Stimulated activated CD8-positive, alpha-beta memory T cell treated with anti-CD3 and anti-CD28 coated beads, Interleukin-12 subunit alpha, Interleukin-12 subunit beta, amount 100 ng/mL, for 24 hours (primary cell): ENCODE results near the gene VWA3B.

Experiments used
- DNase-seq: peaks from one replicate; pipeline ENCODE4 v3.0.0-alpha.2; 2020; ENCODE audit errors: extremely low read depth

Gene VWA3B

GRCh38 chr2:98333922-98334321 is 247.0 kb downstream of the VWA3B start:
- DNase-seq, result no peak

- no peak for DNase-seq
Observed at GRCh38 chr2:98334439-98335078, 247.6 kb downstream of the VWA3B start.

DNA sequence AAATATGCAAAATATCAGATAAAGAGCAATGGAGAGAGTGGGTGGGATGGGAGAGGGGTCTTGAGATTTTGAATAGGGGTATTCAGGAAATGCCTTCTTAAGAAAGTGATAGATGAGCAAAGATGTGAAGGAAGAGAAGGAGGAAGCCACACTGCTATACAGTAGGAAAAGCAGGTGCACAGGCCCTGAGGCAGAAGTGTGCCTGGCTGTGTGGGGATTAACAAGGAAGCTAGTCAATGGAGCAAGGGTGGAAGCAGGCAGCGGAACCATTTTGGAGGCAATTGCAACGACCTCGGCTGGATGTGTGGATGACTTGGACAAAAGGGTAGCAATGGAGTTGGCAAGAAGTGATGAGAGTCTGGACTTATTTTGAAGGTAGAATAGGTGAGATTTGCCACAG is 248.3 kb downstream of the VWA3B start:
- DNase-seq, result no peak

DNA sequence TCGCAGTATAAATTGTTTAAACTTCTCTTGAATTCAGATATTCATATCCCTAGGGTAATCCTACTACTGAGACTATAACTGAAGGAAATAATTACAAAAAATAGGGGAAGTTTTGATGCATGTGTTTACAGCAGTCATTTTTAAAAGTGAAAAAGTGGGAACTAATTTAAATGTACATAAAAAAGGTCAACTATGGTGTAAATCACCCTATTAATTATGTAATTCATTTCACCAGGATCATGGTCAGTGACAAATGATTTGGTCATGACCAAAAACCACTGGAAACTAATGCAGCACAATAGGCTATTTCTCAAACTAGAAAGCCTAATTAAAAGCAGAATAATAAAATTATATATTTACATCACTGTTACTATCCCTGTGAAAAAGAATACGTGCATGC is 254.3 kb downstream of the VWA3B start:
- no peak for DNase-seq

DNA sequence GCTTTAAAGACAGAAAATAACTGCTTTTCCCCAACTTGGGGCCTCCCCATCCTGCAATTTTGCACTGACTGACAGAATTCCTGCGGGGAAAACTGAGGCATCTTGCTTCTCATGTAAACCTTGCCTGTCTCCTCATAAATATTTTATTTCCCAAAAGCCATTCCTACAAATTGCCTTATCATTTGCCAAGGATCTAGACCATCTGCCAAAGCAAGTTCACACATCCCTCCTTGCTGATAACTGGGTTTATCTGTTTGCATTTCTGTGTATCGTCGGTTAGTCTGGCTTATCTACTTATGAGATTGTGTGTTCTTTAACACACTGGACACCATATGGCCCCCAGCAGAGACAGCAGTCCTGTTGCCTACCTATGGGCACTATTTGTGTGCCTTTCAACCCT is 256.3 kb downstream of the VWA3B start:
- DNase-seq, result no peak

- DNase-seq, result no peak
Observed at GRCh38 chr2:98346311-98347236, 259.6 kb downstream of the VWA3B start, which contains the start of gene CNGA3. Gene CNGA3, plus strand, starts transcription at chr2:98346456. Its CDS starts 23,520 bp downstream, at chr2:98369976.

DNA sequence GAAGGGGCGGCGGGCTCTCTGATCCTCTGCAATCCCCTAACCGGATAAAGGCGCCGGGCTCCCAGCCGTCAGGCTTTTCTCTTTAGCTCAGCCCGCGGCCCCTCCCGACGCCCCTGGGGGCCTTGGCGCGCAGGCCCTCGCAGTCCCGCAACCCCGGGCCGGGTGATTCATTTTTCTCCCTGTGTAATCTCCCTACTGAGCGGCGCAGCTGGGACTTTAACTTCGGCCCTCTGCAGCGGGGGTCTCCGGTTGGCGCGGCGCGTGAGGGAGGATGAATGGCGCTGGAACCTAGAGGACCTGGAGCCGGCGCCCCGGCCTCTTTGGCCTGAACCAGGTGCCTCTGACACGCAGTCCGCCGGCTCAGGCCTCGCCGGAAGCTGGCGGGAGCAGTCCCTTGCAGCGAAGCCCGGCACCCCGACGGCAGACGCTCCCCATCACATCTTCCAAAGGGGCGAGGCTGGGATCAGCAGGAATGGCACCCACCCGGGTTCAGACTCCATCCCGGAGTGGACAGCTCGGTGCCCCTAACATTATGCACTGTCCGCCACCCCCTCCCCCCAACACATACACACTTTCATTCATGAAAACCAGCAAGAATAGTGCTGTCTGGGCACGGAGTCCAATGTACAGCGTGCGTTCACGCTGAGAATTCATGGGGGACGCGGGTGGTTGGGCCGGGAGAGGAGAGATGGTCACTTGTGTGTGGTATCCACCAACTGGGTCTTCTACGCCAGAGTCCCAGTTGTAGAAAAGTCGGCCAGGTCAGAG is 260.5 kb downstream of the VWA3B start:
- DNase-seq, result no peak

DNA sequence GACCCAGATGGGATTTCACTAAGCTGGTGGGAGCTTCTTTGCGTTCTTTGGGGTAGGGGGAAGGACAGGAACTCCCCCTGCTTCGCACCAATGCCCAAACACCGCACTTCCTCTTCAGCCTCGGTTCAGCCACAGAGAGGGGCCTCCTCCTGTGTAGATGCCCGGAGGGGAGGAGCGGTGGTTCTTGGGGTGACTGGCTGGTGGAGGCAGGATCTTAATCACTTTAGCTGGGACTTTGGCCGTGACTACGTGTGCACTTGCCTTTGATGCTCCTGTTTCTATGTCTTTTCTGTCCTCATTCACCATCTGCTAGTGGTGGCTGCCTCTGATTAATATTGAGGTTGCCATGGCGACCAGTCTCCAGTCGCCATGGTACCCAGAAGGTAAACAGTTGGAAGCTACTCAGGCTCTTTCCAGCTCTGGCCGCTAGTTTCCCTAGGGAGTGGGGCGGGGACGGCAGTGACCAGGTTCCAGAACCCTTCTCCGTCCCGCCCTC is 261.1 kb downstream of the VWA3B start:
- no peak for DNase-seq

GRCh38 chr2:98350411-98350810 is 263.4 kb downstream of the VWA3B start:
- no peak for DNase-seq

- no peak for DNase-seq
Observed at GRCh38 chr2:98355881-98356280, 268.9 kb downstream of the VWA3B start.

GRCh38 chr2:98356729-98357128 is 269.8 kb downstream of the VWA3B start:
- DNase-seq, result no peak

DNA sequence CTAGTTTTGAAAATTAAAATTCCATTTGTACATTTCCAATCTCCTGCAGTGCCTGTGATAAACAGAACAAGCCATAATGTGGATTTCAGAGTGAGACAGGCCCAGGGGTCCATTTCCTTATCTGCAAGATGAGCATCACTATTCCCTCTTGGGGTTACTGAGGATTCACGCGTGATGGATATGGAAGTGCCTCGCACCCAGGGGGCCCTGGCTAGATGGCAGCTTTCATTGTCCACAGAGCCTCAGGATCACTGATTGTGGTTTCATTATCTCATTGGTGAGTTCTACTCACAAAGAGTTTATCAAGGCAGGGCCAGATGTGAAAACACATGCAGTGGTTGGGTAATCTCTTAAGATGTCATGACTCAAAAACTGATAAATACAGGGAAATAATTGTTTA is 270.9 kb downstream of the VWA3B start:
- DNase-seq, result no peak

DNA sequence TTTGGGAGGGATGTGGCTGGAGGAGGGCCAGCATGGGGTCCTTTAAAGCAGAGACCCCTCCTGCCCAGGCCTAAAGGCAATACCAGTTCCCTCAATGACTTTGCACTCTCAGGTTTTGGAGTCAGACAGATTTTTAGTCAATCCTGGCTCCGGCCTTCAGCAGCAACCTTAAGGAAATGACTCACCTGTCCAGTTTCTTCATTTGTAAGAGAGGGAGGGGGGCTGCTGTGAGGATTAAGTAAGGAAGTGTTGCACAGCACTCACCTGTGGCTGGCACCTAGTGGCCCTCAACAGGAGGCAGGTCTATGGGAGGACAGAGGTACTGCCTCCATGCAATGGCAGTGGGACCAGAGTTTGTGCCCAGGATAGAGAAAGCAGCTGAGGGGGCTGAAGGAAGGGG is 273.0 kb downstream of the VWA3B start:
- no peak for DNase-seq
